ENCODE data around the gene GPC4. TPM values are rescaled to one million over a fixed set of nuclear protein-coding genes. Genes with fewer than 3 reads are reported as not detected.

GPC4 gene
- total and polyA plus RNA-seq, 4 donors, result 0.23 to 1.3 (median 0.71) TPM

- no peak overlapping the region for H3K4me3 ChIP-seq (ENCODE audit: low read depth in 1 of 3, low read length in 3 of 3)
- TF ChIP-seq MAX (IDR thresholded peaks at IDR 0.05) (no peak), ATF3 (IDR thresholded peaks at IDR 0.05) (no peak), NR2F2 (IDR thresholded peaks at IDR 0.05) (no peak), CTCF (IDR thresholded peaks at IDR 0.05; ENCODE audit: low read depth, low read length, missing input control) (no peak), TAF1 (conservative IDR thresholded peaks at IDR 0.05) (no peak), EGR1 (IDR thresholded peaks at IDR 0.05; ENCODE audit: low read depth in 2 of 2) (no peak), ZBTB33 (IDR thresholded peaks at IDR 0.05) (no peak), JUND (IDR thresholded peaks at IDR 0.05) (no peak), SP1 (IDR thresholded peaks at IDR 0.05) (no peak), HNF4G (IDR thresholded peaks at IDR 0.05) (no peak), GABPA (IDR thresholded peaks at IDR 0.05 in 1 of 2, conservative IDR thresholded peaks at IDR 0.05 in 1 of 2) (no peak), FOXA1 (IDR thresholded peaks at IDR 0.05) (no peak), HNF4A (conservative IDR thresholded peaks at IDR 0.05) (no peak), FOXA2 (IDR thresholded peaks at IDR 0.05) (no peak), RXRA (IDR thresholded peaks at IDR 0.05) (no peak), YY1 (IDR thresholded peaks at IDR 0.05) (no peak), REST (IDR thresholded peaks at IDR 0.05) (no peak)
- no peaks in the 10 kb centered on the region for H3K9me3 ChIP-seq (ENCODE audit: control insufficient read depth in 4 of 4, low read length in 3 of 4)
- no peak overlapping the region for H3K9ac ChIP-seq (ENCODE audit: low read depth in 1 of 2, low read length in 2 of 2)
- H3K27me3 ChIP-seq (ENCODE audit: control insufficient read depth in 4 of 4, insufficient read depth in 4 of 4, low read length in 3 of 4), result peaks cover 0 to 12% (median 0%) of the 10 kb centered on the region in 4 donors
- no peaks in the 10 kb centered on the region for H3K36me3 ChIP-seq (ENCODE audit: control insufficient read depth in 4 of 4, insufficient read depth in 3 of 4, low read depth in 1 of 4, low read length in 3 of 4)
- DNase-seq (ENCODE audit: low spot score), result no peak
- H3K27ac ChIP-seq (ENCODE audit: low read depth in 1 of 2, low read length in 2 of 2), result no peak overlapping the region
- H3K4me1 ChIP-seq (ENCODE audit: control insufficient read depth in 4 of 4, insufficient read depth in 4 of 4, low read length in 3 of 4), result no peaks in the 10 kb centered on the region
These were observed 101.0 kb downstream of the GPC4 start for GRCh38 chrX:133314281-133314680.

- Histone ChIP-seq H3K4me3 (ENCODE audit: low read depth in 1 of 3, low read length in 3 of 3) (no peak overlapping the region), H3K9me3 (ENCODE audit: control insufficient read depth in 4 of 4, low read length in 3 of 4) (no peaks in the 10 kb centered on the region), H3K27ac (ENCODE audit: low read depth in 1 of 2, low read length in 2 of 2) (no peak overlapping the region), H3K36me3 (ENCODE audit: control insufficient read depth in 4 of 4, insufficient read depth in 3 of 4, low read depth in 1 of 4, low read length in 3 of 4) (no peaks in the 10 kb centered on the region), H3K9ac (ENCODE audit: low read depth in 1 of 2, low read length in 2 of 2) (no peak overlapping the region), H3K27me3 (ENCODE audit: control insufficient read depth in 4 of 4, insufficient read depth in 4 of 4, low read length in 3 of 4) (peaks cover 0 to 5% (median 0%) of the 10 kb centered on the region in 4 donors), H3K4me1 (ENCODE audit: control insufficient read depth in 4 of 4, insufficient read depth in 4 of 4, low read length in 3 of 4) (no peaks in the 10 kb centered on the region)
- no peak for DNase-seq (ENCODE audit: low spot score)
- no peak for TF ChIP-seq ZBTB33 (IDR thresholded peaks at IDR 0.05)
- no peak for TF ChIP-seq CTCF (IDR thresholded peaks at IDR 0.05; ENCODE audit: low read depth, low read length, missing input control)
- no peak for TF ChIP-seq RXRA (IDR thresholded peaks at IDR 0.05)
- no peak for TF ChIP-seq SP1 (IDR thresholded peaks at IDR 0.05)
- TF ChIP-seq FOXA2 (IDR thresholded peaks at IDR 0.05), result no peak
- TF ChIP-seq MAX (IDR thresholded peaks at IDR 0.05), result no peak
- no peak for TF ChIP-seq HNF4G (IDR thresholded peaks at IDR 0.05)
- TF ChIP-seq YY1 (IDR thresholded peaks at IDR 0.05), result no peak
- no peak for TF ChIP-seq FOXA1 (IDR thresholded peaks at IDR 0.05)
- no peak for TF ChIP-seq NR2F2 (IDR thresholded peaks at IDR 0.05)
- WGBS, result 51% methylated on average over 5 of the region's 5 CpGs
These were observed 106.8 kb downstream of the GPC4 start for GRCh38 chrX:133308499-133308897.
